Muscle layer of colon (tissue), 2 donors: ENCODE measurements around the gene BCL3.

Experiments
- H3K27ac ChIP-seq: one replicate; pipeline ENCODE4 v1.7.0; 2013; ENCODE audit warnings: low read depth, mild to moderate bottlenecking, low read length, moderate library complexity
- H3K27me3 ChIP-seq, 2 donors: one replicate each; pipeline ENCODE4 v1.7.0; 2013; ENCODE audit warnings: low read length in 2 of 2, mild to moderate bottlenecking in 2 of 2; ENCODE audit not compliant: insufficient read depth in 2 of 2, control insufficient read depth in 1 of 2
- H3K36me3 ChIP-seq: one replicate; pipeline ENCODE4 v1.7.0; 2013; ENCODE audit warnings: mild to moderate bottlenecking, low read length; ENCODE audit not compliant: insufficient read depth
- H3K4me1 ChIP-seq: one replicate; pipeline ENCODE4 v1.7.0; 2013; ENCODE audit warnings: mild to moderate bottlenecking, low read length; ENCODE audit not compliant: insufficient read depth
- H3K4me3 ChIP-seq, 2 donors: one replicate each; pipeline ENCODE4 v1.7.0; 2013; ENCODE audit warnings: low read length in 2 of 2, low read depth in 1 of 2, mild to moderate bottlenecking in 1 of 2, moderate library complexity in 1 of 2
- H3K9ac ChIP-seq: one replicate; pipeline ENCODE4 v1.7.0; 2013; ENCODE audit warnings: low read length
- H3K9me3 ChIP-seq: one replicate; pipeline ENCODE4 v1.7.0; 2013; ENCODE audit warnings: mild to moderate bottlenecking, low read length
- donor health status: abdominal sarcoma.
- donor health status: Adenocarcinoma of cecum.

BCL3 gene

DNA sequence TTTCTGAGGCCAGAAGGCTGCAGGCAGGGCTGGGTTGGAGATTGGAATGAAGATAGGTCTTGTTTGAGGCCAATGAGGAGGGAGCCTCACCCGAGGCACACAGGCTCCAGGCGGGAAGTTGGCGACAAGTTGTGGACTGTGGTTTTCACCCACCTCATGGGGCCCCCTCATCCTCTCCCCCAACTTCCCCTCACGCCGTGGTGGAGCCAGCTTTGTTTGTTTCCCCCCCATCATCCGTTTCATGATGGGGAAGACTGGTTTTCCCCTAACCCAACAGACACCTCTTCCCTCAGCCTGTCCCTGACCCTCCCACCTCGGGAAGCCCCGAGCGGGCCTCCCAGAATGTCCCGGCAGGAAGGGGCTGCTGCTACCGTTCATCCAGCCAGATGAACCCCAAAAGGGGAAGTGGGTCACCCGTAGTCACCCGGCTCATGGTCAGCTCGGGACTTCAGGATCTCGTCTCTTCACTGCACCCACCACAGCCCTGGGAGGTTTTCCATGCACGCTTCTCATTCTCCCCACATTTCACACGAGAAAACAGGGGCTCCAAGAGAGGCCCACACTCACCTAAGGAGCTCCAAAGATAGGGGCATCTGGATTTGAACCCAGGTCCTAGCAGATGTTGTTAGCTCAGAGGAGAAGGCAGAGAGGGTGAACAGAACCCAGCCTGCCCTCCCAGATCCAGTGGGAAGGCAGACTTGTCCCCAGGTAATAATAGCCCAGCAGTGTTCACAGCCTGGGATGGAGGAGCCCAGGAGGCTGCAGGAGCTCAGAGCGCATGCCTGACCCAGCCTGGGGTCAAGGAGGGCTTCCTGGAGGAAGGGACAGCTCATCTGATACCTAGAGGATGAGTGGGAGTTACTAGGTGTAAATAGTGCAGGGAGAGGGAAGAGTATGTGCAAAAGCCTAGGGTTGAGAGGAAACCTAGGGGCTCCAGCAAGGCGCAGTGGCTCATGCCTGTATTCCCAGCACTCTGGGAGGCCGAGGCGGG, 26.1 kb upstream of the BCL3 start:
- Histone ChIP-seq H3K9me3 (no peaks in the 10 kb centered on the region), H3K4me3 (no peak overlapping the region), H3K36me3 (no peaks in the 10 kb centered on the region), H3K9ac (no peak overlapping the region), H3K27me3 (no peaks in the 10 kb centered on the region), H3K27ac (no peak overlapping the region), H3K4me1 (peaks cover 25% of the 10 kb centered on the region)

DNA sequence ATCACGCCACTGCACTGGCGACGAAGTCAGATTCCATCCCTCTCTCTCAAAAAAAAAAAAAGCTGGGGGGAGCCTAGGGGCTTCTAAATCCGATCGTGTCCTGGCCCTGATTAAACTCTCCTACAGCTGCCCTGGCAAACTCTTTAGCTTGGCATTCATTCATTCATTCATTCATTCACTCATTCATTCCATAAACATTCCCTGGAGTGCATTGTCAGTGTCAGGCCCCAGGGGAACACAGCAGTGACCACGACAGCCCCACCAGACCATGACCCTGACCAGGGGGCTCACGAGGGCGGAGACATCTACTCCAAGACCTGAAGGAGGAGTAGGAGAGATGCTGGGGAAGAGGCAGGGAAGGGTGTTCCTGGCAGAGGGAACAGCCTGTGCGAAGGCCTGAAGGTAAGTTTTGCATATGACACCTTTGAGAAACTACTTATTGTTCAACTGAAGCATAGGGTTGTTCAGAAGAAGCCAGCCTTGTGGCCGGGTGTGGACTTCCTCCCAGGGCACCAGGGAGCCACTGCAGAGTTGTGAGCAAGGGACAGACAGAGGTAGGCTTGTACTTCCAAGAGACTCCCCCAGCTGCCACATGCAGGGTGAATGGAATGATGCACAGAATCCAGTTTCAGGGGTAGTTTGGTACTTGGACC, 25.1 kb upstream of the BCL3 start:
- no peak overlapping the region for H3K27ac ChIP-seq
- no peaks in the 10 kb centered on the region for H3K27me3 ChIP-seq
- H3K4me3 ChIP-seq = no peak overlapping the region
- no peaks in the 10 kb centered on the region for H3K36me3 ChIP-seq
- H3K9me3 ChIP-seq = no peaks in the 10 kb centered on the region
- H3K4me1 ChIP-seq = peaks cover 23% of the 10 kb centered on the region
- no peak overlapping the region for H3K9ac ChIP-seq

DNA sequence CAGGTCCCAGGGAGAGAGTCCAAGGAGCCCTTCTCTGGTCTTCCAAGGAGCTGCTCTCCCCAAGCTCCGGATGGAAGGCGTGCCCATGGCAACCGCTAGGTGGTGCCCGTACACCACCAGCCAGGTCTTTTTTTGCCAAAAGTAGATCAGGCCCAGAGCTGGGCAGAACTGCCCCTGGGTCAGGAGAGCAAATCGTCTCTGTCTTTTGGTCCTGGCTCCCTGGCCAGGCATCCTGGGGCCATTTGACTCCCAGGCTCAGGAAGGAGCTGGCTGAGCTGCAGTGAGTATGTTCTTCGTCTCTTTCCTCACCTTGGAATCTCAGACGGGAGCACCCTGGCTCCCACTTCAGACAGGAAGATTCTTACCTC, 24.6 kb upstream of the BCL3 start:
- Histone ChIP-seq H3K27me3 (no peaks in the 10 kb centered on the region), H3K36me3 (no peaks in the 10 kb centered on the region), H3K9ac (no peak overlapping the region), H3K4me1 (peaks cover 18% of the 10 kb centered on the region), H3K27ac (no peak overlapping the region), H3K9me3 (no peaks in the 10 kb centered on the region), H3K4me3 (no peak overlapping the region)

DNA sequence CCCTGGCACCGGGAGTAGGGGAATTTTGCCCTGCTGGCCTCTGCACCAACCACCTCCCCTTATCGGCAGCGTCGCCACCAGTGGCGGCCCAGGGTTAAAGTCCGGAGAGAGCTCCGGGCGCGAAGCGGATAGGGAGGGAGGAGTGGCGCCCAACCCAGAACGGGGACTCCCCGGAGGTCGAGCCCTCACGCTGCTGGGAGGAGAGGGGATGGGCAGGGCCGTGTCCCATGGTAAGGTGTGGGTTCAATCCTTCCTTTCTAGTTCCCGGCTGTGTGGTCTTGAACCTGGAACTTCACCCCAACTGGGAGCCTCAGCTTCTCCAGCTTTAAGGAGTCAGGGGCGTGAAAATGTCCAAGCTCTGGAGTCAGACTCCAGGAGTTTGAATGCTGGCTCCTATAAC, 23.3 kb upstream of the BCL3 start:
- H3K4me1 ChIP-seq = peaks cover 13% of the 10 kb centered on the region
- H3K4me3 ChIP-seq = no peak overlapping the region
- no peaks in the 10 kb centered on the region for H3K36me3 ChIP-seq
- H3K27ac ChIP-seq = no peak overlapping the region
- no peaks in the 10 kb centered on the region for H3K27me3 ChIP-seq
- no peak overlapping the region for H3K9ac ChIP-seq
- H3K9me3 ChIP-seq = no peaks in the 10 kb centered on the region

DNA sequence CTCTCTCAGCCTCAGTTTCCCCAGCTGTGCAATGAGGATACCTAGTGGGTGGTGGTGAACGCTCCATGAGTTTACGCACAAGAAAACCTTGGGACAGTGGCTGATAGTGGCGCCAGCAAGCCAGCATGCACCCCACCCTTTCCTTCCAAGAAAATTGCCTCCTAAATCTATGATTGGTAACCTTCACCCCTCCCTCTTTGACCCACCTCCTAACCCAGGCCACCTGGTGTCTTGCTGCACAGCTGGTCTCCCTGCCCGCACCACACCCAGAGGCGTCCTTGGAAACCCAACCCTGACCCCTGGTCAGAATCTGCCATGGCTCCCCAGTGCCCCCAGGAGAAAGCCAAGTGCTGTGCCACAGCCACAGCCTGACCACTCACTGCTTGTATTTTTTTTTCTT, 22.8 kb upstream of the BCL3 start:
- Histone ChIP-seq H3K4me3 (no peak overlapping the region), H3K4me1 (peaks cover 13% of the 10 kb centered on the region), H3K27me3 (no peaks in the 10 kb centered on the region), H3K9ac (no peak overlapping the region), H3K27ac (no peak overlapping the region), H3K9me3 (no peaks in the 10 kb centered on the region), H3K36me3 (no peaks in the 10 kb centered on the region)

DNA sequence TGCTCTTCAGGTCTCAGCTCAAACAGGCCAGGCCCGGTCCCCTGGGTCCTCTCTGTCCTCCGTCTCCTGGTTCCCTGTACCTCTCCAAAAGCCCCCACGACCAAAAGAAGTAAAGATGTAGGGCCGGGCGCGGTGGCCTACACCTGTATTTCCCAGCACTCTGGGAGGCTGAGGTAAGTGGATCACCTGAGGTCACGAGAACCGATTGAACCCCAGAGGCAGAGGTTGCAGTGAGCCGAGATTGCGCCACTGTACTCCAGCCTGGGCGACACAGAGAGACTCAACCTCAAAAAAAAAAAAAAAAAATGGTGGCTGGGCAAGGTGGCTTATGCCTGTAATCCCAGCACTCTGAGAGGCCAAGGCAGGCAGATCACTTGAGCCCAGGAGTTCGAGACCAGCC, 22.0 kb upstream of the BCL3 start:
- H3K4me3 ChIP-seq = no peak overlapping the region
- no peak overlapping the region for H3K9ac ChIP-seq
- peaks cover 13% of the 10 kb centered on the region for H3K4me1 ChIP-seq
- no peaks in the 10 kb centered on the region for H3K9me3 ChIP-seq
- H3K36me3 ChIP-seq = no peaks in the 10 kb centered on the region
- no peaks in the 10 kb centered on the region for H3K27me3 ChIP-seq
- no peak overlapping the region for H3K27ac ChIP-seq

DNA sequence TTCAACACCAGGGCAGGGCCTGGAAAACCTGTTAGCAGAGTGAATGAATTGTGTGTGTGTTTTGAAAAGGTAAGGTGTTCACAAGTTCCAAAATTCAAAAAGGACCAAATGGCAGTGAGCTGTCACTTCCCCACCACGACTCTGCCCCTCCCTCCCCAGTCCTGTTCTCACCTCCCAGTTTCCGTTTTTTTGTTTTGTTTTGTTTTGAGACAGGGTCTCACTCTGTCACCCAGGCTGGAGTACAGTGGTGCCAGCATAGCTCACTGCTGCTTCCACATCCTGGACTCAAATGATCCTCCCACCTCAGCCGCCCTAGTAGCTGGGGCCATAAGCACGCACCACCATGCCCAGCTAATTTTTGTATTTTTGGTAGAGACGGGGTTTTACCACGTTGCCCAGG, 20.3 kb upstream of the BCL3 start:
- Histone ChIP-seq H3K9ac (no peak overlapping the region), H3K9me3 (no peaks in the 10 kb centered on the region), H3K27me3 (no peaks in the 10 kb centered on the region), H3K36me3 (no peaks in the 10 kb centered on the region), H3K4me1 (peaks cover 13% of the 10 kb centered on the region), H3K27ac (no peak overlapping the region), H3K4me3 (no peak overlapping the region)

DNA sequence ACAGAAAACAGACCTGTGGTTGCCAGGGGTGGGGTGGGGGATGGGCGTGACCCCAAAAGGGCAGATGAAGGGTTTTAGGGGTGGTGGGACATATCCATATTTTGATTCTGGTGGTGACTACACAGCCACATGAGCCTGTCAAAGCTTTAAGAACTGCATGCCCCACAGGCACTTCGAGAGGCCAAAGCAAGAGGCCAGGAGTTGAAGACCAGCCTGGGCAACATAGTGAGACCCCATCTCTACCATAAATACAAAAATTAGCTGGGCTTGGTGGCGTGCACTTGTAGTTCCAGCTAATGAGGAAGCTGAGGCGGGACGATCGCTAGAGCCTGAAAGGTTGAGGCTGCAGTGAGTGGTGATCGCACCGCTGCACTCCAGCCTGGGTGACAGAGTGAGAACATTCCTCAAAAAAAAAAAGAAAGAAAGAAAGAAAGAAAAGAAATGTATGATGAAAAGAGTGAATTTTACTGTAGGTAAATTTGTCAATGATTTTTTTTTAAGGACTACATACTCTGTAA, 18.9 kb upstream of the BCL3 start:
- Histone ChIP-seq H3K4me1 (peaks cover under 1% of the 10 kb centered on the region), H3K4me3 (no peak overlapping the region), H3K27me3 (no peaks in the 10 kb centered on the region), H3K27ac (no peak overlapping the region), H3K9me3 (no peaks in the 10 kb centered on the region), H3K9ac (no peak overlapping the region), H3K36me3 (no peaks in the 10 kb centered on the region)

DNA sequence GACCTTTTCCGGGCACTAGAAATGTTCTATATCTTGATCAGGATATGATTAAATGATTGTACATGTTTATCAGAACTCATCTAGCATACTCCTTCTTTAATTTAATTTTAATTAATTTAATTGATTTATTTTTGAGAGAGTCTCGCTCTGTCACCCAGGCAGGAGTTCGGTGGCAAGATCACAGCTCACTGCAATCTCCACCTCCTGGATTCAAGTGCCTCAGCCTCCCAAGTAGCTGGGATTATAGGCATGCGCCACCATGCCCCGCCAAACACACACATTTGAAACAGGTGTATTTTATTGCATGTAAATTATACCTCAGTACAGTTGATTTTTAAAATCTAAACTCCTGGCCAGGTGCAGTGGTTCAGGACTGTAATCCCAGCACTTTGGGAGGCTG, 17.4 kb upstream of the BCL3 start:
- Histone ChIP-seq H3K9ac (no peak overlapping the region), H3K4me1 (no peaks in the 10 kb centered on the region), H3K27me3 (no peaks in the 10 kb centered on the region), H3K4me3 (no peak overlapping the region), H3K9me3 (no peaks in the 10 kb centered on the region), H3K27ac (no peak overlapping the region), H3K36me3 (no peaks in the 10 kb centered on the region)

DNA sequence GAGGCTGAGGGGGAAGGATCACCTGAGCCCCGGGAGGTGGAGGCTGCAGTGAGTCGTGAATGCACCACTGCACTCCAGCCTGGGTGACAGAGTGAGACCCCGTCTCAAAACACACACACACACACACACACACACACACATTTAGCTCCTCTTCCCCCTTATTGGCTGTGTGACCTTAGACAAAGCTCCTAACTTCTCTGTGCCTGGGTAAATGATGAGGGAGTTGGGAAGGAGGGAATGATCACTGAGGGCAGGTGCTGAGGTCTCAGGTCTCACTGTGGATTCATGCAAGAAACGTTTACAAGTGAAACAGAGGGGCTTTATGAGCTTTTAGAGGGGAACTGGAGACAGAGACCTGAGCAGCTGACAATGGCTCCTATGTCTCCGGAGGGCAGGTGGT, 16.9 kb upstream of the BCL3 start:
- Histone ChIP-seq H3K27me3 (no peaks in the 10 kb centered on the region), H3K9me3 (no peaks in the 10 kb centered on the region), H3K27ac (no peak overlapping the region), H3K4me1 (no peaks in the 10 kb centered on the region), H3K4me3 (no peak overlapping the region), H3K9ac (no peak overlapping the region), H3K36me3 (no peaks in the 10 kb centered on the region)

DNA sequence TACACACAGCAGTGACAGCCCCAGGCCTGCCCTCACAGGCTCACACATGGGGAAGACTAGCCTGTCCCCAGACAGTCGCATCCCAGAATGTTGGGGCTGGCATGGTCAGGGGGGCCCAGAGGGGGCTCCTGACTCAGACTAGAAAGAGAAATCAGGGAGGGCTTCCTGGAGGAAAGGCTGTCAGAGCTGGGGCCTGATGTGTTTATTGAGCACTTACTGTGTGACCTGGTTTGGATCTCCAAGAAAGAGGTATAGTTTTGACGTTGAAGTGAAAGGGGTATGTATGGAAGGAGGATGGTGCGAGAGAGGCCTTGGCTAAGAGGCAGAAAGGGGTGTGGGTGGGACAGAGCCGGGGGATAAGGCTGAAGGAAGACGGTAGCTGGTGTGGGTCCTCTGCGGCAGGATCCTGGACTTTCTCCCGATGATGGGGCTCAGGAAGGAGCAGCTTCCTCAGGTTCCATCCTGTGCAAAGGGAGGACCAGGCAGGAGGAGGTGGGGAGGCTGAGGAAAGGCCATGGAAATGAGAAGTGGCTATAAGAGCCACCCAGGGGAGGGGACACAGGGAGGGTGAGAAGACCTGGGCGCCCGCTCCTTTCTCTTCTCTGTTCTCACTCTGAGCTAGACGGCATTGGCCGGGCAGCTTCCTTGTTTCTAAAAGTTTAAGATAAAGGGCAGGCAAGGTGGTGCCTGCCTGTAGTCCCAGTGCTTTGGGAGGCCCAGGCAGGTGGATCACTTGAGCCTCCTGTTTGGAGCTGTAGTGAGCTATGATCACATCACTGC, 16.1 kb upstream of the BCL3 start:
- H3K9ac ChIP-seq = no peak overlapping the region

More for the DNA sequence above, 16.1 kb upstream of the BCL3 start:
- H3K27me3 ChIP-seq = no peaks in the 10 kb centered on the region
- H3K27ac ChIP-seq = no peak overlapping the region
- no peaks in the 10 kb centered on the region for H3K9me3 ChIP-seq
- no peaks in the 10 kb centered on the region for H3K36me3 ChIP-seq
- H3K4me1 ChIP-seq = no peaks in the 10 kb centered on the region
- no peak overlapping the region for H3K4me3 ChIP-seq
